Measurements from ENCODE around the gene SCGB1A1. TPM values are rescaled to one million over a fixed set of nuclear protein-coding genes. Genes with fewer than 3 reads are reported as not detected.

Gene SCGB1A1
- polyA plus RNA-seq, 3 donors = not detected

DNA sequence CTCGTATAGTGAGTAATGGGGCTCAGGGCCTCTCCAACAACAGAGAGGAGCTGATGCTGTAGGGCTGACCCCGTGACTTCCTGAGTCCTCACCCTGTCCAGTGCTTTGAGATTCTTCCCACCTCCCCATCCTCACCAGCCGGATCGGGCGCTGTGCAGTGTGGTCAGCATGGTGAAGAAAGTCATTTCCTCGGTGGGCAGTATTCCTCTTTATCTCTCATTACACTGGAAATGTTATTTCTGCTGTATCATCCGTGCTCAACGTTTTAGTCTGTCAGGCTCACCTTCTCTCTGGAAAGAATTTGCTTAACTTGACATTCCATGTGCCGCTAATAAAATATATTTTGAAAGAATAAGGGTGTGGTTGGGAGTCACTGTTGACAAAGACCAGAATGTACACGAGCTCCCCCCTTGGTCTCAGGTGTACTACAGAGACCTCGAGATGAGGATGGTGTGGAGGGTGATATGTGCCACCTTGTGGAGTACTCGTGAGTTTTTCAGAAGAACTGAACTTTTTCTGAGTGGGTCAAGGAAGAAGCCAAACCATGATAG is 25.7 kb upstream of the SCGB1A1 start:
- Histone ChIP-seq H3K4me3 (replicated peaks in 1 of 3; ENCODE audit: low read depth in 2 of 3, low read length in 3 of 3) (no peak overlapping the region), H3K27ac (ENCODE audit: low read depth in 1 of 2, low read length in 2 of 2) (no peak overlapping the region), H3K27me3 (ENCODE audit: control insufficient read depth in 2 of 2, insufficient read depth in 2 of 2, low read length in 2 of 2) (no peaks in the 10 kb centered on the region), H4K20me1 (ENCODE audit: insufficient read depth, low read length) (no peaks in the 10 kb centered on the region), H3K36me3 (replicated peaks in 1 of 2; ENCODE audit: control insufficient read depth in 1 of 2, insufficient read depth in 2 of 2, low read length in 2 of 2) (peaks cover 32 to 40% of the 10 kb centered on the region in 2 donors), H2AFZ (ENCODE audit: insufficient read depth, low read depth, low read length, poor library complexity, severe bottlenecking) (no peak overlapping the region), H3K79me2 (ENCODE audit: insufficient read depth, low read length) (no peaks in the 10 kb centered on the region), H3K9ac (ENCODE audit: insufficient read depth, low read length, poor library complexity, severe bottlenecking) (no peak overlapping the region), H3K4me2 (replicated peaks; ENCODE audit: extremely low read depth, low read length, poor library complexity, severe bottlenecking) (no peak overlapping the region), H3K9me3 (replicated peaks in 1 of 2; ENCODE audit: control insufficient read depth in 1 of 2, insufficient read depth in 1 of 2, low read length in 2 of 2) (no peaks in the 10 kb centered on the region), H3K4me1 (ENCODE audit: control insufficient read depth in 1 of 2, insufficient read depth in 2 of 2, low read length in 2 of 2) (peaks cover 9 to 24% of the 10 kb centered on the region in 2 donors)
- no peak for DNase-seq
- no peaks in the 10 kb centered on the region for H3K9me3 Mint-ChIP-seq
- H3K4me1 Mint-ChIP-seq = peaks cover 24% of the 10 kb centered on the region
- H3K36me3 Mint-ChIP-seq = peaks cover 25 to 43% of the 10 kb centered on the region in 2 donors
- no peak for TF ChIP-seq CTCF (IDR thresholded peaks at IDR 0.05)
- H3K27ac Mint-ChIP-seq = peak overlapping the region in 4 of 7 donors; percentile 2 to 51 (median 38)
- H3K27me3 Mint-ChIP-seq (ENCODE audit: low read depth in 3 of 3) = peaks cover 0 to 1% (median 0%) of the 10 kb centered on the region in 3 donors
- H3K4me3 Mint-ChIP-seq = no peak overlapping the region
- intact Hi-C loops (cut with micrococcal nuclease) = loop anchor here in 1 of 2 donors (10.0 kb wide), 1 partner anchor 302 kb away; no protein-coding TSS in a partner anchor
- 5% methylated on average over 4 of the region's 12 CpGs for WGBS (ENCODE audit: insufficient coverage)

- Mint-ChIP-seq H3K9me3 (no peaks in the 10 kb centered on the region), H3K36me3 (peaks cover 25 to 40% of the 10 kb centered on the region in 2 donors), H3K4me3 (no peak overlapping the region), H3K4me1 (peaks cover 30% of the 10 kb centered on the region), H3K27me3 (ENCODE audit: low read depth in 3 of 3) (peaks cover 0 to 1% (median 0%) of the 10 kb centered on the region in 3 donors), H3K27ac (no peak overlapping the region)
- no peaks in the 10 kb centered on the region for H3K9me3 ChIP-seq (replicated peaks in 1 of 2; ENCODE audit: control insufficient read depth in 1 of 2, insufficient read depth in 1 of 2, low read length in 2 of 2)
- no peaks in the 10 kb centered on the region for H3K79me2 ChIP-seq (ENCODE audit: insufficient read depth, low read length)
- H3K9ac ChIP-seq (ENCODE audit: insufficient read depth, low read length, poor library complexity, severe bottlenecking) = no peak overlapping the region
- H3K4me3 ChIP-seq (replicated peaks in 1 of 3; ENCODE audit: low read depth in 2 of 3, low read length in 3 of 3) = no peak overlapping the region
- H3K36me3 ChIP-seq (replicated peaks in 1 of 2; ENCODE audit: control insufficient read depth in 1 of 2, insufficient read depth in 2 of 2, low read length in 2 of 2) = peaks cover 32 to 40% of the 10 kb centered on the region in 2 donors
- 33% methylated on average over 2 of the region's 5 CpGs for WGBS (ENCODE audit: insufficient coverage)
- H3K27me3 ChIP-seq (ENCODE audit: control insufficient read depth in 2 of 2, insufficient read depth in 2 of 2, low read length in 2 of 2) = no peaks in the 10 kb centered on the region
- no peak for TF ChIP-seq CTCF (IDR thresholded peaks at IDR 0.05)
- H3K27ac ChIP-seq (ENCODE audit: low read depth in 1 of 2, low read length in 2 of 2) = no peak overlapping the region
- intact Hi-C loops (cut with micrococcal nuclease) = loop anchor here in 1 of 2 donors (10.0 kb wide), 1 partner anchor 301 kb away; no protein-coding TSS in a partner anchor
- H4K20me1 ChIP-seq (ENCODE audit: insufficient read depth, low read length) = no peaks in the 10 kb centered on the region
- H3K4me1 ChIP-seq (ENCODE audit: control insufficient read depth in 1 of 2, insufficient read depth in 2 of 2, low read length in 2 of 2) = peaks cover 11 to 29% of the 10 kb centered on the region in 2 donors
- H3K4me2 ChIP-seq (replicated peaks; ENCODE audit: extremely low read depth, low read length, poor library complexity, severe bottlenecking) = no peak overlapping the region
- H2AFZ ChIP-seq (ENCODE audit: insufficient read depth, low read depth, low read length, poor library complexity, severe bottlenecking) = no peak overlapping the region
- no peak for DNase-seq
Observed at GRCh38 chr11:62393735-62394134, 25.1 kb upstream of the SCGB1A1 start.
